Measurements from ENCODE around the gene UNC5A.

UNC5A gene

DNA sequence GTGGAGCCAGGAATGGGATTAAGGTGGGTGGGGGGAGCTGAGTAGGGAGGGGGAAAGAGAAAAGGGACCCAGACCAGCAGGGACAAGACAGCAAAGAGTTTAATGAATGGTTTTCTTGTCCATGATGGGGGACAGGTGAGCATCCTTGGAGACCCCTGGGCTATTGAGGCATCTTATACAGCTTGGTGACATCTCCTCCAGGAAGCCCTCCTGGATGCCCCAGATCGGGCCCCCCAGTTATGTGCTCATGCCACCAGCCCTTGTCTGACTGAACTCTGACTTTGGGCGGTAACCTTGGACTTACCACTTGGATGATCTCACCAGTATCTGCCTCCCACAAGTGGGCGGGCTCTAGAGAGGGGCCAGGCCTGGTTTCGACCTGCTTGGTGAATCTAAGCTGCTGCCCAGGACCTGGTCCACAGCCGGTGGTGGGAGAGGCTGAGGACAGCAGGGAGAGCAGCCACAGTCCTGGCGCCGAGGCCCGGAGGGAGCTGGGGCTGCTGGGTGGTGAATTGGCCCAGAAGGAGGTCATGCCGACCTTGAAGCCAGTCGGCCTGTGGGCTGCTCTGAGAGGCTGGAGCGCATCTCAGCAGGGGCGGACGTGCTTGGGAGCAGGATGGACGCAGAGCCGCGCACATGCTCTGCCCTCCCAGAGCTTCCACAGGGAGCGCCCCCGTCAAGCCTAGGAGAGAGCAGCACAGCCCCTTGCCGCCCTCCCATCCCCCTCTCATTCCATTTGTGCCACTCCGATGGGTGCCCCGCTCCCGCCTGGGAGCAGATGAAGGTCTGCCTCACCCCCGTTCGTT, 36.2 kb downstream of the UNC5A start:
- no peak for DNase-seq (ENCODE audit: low read depth)

DNA sequence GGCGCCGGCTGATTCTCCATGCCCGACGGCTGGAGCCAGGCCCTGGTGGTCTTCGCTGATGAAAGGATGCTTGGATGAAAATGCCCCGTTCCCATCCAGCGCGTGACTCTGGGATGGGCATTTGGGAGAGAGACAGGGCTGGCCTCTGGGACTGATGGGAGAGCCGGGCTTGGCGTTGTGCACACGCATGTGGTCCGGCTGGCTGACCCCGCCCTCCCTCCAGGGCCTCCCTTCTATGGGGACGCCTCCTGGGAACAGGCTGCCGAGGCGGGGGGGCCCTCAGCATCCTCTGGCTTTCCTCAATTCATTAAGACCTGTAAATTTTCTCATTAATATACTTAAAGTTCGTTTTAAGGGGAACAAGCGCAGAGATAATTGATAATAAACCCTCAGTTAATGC, 36.8 kb downstream of the UNC5A start:
- no peak for DNase-seq (ENCODE audit: low read depth)

DNA sequence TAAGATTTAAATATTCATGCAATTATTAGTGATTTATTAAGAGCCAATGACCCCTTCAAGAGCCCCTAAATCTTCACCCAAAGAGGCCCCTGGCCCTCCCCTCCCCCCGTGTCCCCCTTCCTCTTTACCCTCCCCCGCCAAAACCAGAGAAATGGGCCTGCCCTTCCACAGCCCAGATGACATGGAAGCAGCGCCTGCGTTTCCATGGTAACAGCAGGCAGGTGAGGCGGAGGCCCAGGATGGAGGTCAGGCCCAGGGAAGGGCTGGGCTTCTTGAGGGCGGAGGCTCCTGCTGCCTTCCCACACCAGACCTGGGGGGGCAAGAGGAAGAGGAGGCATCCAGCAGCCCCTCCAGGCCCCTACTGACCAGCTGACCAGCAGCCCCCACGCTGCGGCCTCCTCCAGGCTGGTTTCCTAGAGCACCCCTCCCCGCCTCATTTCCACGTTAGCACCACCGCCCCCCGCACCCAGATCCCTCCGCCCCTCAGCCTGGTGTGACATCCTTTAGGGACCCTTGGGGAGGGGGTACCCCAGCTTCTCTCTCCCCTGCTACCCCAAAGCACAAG, 37.4 kb downstream of the UNC5A start:
- DNase-seq (ENCODE audit: low read depth): no peak

DNA sequence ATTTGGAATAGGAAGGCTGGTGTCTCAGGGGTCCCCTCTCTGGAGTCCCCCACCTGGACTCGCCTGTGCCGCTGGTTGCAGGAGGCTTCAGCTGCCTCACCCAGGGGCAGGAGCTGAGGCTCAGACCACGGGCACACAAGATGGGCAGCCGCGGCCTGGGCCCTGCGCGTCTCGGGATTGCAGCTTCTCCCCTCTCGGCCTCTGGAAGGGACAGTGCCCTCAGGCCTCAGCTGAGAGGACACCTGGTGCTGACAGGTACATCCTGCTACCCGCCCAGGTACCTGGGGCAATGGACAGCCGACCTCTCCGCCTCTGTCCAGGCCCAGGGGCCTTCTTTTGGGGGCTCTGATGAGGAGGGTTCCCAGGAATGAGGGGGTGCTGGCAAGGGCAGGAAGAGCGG, 38.3 kb downstream of the UNC5A start:
- DNase-seq (ENCODE audit: low read depth): no peak

DNA sequence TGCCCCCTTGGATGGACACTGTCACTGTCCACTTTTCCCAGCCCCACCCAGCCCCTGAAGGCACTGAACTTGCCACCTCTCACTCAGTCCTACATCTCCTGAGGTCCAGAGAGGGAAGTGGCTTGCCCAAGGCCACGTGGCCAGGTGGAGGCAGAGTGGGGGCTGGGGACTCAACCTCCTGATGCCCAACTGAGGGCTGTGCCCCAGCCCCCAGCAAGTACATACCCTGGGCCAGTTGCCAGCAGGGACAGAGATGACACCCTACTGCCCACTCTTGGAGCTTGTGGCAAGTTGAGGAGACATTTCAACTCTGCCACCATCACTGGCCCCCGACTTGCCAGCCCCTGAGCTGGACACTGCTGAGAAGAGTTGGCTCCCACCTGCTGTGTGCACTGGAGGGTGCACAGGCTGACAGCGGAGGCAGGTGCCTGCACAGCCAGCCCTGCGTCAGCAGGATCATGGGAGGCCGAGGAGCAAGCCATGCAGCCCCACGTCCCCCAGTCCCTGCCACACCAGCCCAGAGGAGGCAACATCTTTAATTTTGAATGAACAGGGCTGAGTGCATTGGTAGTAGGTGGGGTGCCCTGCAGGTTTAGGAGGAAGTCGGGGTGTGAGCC, 39.4 kb downstream of the UNC5A start:
- no peak for DNase-seq (ENCODE audit: low read depth)

DNA sequence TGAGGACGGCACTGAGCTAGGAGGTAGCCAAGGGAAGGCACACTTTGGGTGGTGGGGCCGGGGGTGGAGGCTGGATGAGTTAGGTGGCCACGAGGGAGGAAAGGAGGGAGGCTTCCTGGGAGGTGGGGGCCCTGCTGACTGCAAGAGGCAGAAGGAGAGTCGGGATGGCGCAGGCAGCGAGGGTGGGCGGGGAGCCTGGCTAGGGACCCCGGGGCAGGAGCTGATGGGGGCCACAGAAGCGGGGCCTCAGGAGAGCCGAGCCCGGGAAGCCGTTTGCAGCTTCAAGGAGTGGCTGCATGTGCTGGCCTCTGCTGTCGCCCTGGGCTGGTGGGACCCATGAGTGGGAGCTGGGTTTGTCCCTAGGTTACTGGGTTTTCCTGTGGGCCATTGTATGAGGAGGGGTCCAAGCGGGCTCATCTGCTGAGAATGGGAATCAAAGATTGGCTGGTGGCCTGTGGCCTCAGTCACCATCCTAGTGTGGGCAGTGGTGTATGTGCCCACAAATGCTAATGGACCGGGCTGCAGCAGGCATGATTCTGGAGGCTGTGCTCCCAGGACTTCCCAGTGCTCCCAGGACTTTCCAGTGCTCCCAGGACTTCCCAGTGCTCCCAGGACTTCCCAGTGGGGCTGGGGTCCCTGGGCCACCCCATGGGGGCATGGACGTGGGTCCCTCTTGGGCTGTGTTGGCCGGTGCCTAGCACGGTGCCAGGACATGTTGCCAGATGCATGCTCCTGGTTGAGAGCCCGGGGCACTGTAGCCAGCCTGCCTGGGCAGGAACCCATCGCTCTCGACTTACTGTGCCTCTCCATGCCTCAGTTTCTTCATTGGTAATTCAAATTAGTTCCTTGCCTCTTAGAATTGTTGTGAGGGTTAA, 40.2 kb downstream of the UNC5A start:
- no peak for DNase-seq (ENCODE audit: low read depth)

DNA sequence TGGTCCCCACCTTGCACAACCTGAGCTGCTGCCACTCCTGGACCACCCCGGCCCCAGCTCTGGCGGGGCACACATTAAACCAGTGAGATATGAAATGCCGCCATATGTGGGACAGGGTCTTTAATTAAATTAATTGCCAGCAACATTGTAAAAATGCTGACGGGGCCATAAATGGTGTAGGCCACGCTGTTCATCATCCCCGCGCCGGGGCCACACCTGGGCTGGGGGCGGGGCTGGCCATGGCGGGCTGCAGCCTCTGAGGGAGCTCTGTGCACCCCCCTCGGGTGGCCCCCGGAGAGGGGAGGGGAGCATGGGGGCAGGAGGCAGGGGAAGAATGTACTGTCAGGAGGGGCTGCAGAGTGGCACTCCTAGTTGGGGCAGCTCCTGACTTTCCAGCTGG, 41.0 kb downstream of the UNC5A start:
- no peak for DNase-seq (ENCODE audit: low read depth)

DNA sequence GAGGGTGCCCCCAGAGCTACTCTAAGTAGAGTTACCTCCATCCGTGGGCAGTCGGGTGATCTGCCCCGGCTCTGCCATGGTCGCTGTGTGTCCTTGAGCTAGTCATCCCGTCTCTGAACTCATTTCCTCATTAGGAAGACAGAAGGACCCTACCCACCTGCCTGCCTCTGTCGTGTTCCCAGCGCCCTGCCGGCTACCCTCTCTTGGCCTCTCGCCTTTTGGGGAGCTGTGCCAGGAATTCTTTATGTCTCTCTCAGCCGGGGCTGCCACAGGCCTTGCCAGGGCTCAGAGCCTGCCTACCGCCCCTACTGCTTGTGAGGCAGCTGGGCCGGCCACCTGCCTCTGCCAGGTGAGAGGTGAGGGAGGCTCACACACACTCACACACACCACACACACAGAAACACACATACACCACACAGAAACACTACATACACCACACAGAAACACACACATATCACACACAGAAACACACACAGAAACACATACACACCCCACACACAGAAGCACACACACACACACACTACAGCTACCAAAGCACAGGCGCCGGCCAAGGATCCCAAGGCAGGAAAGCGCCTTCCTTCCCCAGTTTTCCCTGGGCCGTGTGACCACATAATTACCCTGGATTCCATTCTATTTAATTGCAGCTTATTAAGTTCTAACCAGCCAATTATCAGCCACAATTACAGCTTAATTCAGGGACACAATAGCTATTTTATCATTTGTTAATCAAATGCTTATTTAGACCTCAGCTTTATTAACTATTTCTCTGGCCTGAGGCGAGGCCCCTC, 41.7 kb downstream of the UNC5A start:
- no peak for DNase-seq (ENCODE audit: low read depth)

DNA sequence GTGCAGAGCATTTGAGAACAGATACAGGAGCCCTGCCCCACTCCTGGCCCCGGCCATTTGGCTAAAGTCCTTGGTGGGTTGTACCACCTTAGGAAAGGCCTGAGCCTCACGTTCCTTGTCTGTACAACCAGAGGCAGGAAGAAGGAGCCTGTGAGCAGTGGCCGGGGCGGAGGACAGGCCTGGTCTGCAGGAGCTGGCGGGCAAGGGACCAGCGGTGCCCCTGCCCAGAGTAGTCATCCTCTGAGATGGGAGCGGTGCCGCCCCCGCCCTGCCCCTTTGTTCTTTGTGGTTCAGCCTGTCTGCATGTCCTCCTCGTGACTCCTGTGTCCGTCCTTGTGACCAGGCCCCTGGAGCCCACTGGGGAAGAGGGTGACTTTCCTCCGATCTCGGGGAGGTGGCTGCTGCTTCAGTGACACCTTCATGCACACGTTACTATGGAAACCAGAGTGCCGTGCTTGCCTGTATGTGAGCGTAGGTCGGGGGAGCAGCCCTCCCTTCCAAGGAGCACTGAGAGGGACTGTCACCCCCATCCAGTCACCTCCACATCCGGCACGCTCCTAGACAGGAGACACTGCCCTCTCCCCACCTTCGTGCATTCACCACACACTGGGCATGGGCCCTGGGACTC, 42.9 kb downstream of the UNC5A start:
- DNase-seq (ENCODE audit: low read depth): no peak

DNA sequence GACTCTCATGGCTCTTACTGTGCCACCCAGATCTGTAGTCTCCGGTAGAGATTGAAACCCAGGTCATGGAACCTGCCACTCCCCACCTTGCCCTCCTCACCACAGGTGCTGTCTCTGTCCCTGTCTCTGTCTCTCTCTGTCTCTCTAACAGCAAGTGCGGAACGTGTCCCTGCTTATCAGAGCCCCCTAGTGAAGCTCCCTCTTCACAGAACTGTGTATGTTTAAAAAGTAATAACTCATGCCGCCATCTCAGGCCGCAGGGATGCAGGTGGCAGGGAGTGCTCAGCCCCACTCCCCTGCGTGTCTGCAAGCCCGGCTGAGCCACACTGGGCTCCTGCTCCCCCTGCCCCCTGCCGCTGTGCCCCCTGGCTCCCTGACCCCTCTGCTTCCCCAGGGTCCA, 43.8 kb downstream of the UNC5A start:
- DNase-seq (ENCODE audit: low read depth): no peak

DNA sequence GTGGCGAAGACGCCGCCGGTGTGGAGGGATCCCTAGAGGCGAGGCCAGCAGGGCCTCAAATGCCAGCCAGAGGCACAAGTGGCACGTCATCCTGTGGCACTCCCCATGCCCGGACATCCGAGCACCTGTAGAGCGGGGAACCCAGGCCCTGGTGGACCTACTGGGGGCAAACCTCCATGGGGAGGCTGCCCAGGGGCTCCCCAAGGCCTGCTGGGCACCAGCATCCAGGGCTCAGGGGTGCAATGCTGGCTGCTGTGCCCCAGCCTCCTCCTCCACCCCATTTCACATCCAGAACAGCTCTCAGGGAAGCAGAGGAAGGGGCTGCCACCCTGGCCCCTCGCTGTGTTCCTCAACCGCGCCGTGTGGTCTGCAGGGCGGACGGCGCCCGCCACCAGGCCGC, 45.2 kb downstream of the UNC5A start:
- no peak for DNase-seq (ENCODE audit: low read depth)

DNA sequence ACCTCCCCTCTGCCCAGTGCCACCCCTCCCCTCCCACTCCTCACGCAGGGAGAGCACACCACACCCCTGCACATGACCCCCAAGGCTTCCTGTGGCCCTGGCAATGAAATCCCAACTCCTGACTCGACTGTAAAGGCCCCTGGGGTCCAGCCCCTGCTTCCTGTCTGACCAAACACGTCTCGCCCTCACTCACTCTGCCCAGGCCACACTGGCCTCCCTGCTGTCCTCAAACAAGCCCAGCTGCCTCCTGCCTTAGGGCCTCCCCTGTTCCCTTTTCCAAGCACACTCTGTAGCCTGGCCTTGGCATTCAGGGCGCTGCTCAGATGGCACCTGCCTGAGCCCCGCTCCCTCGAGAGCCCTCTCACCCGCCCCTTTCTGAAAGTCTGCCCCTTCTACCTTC, 46.4 kb downstream of the UNC5A start:
- DNase-seq (ENCODE audit: low read depth): no peak

DNA sequence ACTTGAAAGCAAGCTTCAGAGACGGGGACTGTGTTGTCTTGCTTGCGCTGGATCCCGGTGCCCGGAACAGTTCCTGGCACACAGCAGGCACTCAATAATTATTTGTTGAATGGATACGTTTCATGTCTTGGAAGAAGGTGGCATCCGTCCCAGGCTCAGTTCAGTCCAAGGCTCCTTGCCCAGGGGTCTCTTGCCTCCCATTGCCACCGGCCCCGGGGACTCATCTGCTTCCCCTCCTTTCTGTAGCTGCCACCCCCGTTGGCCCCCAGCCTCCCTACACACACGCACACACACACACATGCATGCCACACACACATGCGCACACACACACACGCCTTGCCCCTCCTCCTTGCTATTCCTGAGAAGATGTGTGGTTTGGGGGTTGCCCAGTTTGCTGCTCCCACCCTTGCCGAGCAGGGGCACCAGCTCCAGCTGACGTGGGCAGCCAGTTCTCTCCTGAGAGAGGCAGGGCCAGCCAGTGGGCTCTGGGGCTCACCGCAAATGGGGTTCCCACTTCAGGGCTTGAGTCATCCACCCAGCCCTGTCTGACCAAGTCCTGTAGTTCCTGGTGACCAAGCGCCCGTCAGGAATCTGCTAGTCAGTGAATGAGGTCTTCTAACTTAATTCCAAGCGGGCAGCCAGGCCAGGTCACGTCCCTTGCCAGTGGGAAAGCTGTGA, 47.0 kb downstream of the UNC5A start:
- DNase-seq (ENCODE audit: low read depth): no peak

DNA sequence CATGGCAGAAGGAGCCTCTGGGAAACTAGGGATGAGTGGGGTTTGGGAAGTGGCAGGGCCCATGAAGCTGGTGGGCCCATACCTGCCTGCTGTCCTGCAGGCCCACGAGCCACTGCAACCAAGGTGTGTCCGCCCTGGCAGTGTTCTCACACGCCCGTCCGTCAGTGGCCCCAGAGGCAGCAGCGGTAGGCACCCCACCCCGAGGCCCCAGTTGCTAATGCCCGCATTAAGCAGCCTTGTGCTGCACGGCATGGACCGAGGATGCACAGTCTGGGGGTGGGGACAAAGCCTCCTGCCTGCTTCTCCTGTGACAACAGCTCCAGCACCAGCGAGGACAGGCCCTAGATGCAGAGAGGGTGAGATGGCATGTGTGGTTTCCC, 47.5 kb downstream of the UNC5A start:
- no peak for DNase-seq (ENCODE audit: low read depth)

DNA sequence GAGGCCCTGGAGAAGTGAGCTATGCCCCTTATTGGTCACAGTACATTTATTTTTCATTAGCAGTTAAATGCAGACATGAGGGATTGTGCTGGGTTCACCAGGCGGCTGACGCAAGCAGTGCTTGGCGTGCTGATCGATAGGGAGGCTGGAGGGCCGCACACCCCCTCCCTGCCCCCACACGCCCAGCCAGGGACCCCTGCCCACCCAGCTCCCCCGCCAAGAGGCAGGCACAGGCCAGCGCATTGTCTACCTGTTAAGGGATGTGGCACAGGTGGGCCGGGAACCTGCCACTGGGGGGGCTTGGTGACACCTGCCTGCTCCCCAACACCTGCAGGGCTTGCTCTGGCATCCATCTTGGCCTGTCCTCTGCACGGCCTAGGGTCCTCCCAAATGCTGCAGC, 49.6 kb downstream of the UNC5A start:
- no peak for DNase-seq (ENCODE audit: low read depth)

DNA sequence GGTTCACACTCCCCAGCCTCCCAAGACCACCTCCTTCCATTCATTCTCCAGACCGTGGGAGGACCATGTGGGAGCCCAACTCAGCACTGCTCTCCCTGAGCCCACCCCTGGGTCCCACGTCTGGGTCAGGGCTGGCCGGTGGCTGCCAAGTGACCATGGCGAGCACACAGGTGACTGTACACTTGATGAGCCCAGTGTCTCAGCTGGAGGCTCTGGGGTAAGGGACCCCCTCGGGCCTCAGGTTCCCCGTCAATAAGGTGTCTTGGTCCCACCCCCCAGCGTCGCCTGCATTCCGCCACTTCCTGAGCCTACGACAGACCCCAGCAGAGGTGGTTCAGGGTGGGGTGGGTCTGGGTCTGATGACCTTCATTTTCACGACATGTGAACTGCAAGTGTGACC, 50.0 kb downstream of the UNC5A start:
- DNase-seq (ENCODE audit: low read depth): no peak

DNA sequence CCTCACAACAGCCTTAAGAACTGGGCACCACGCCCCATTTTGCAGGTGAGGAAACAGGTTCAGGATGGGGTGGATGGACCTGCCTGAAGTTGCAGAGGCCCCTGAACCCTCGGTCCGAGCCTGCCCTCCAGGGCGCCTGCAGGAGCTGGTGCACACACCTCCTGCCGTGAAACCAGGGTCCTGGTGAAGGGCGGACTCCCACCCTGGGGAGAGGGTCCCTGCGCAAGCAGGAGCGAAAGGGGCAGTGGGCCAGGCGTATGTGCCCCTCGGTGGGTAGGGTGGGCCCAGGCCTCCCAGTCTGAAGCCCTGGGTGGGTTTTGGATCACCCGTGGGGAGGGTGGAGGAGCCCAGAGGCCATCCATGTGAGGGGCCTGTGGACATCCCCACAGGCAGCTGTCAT, 50.9 kb downstream of the UNC5A start:
- no peak for DNase-seq (ENCODE audit: low read depth)

DNA sequence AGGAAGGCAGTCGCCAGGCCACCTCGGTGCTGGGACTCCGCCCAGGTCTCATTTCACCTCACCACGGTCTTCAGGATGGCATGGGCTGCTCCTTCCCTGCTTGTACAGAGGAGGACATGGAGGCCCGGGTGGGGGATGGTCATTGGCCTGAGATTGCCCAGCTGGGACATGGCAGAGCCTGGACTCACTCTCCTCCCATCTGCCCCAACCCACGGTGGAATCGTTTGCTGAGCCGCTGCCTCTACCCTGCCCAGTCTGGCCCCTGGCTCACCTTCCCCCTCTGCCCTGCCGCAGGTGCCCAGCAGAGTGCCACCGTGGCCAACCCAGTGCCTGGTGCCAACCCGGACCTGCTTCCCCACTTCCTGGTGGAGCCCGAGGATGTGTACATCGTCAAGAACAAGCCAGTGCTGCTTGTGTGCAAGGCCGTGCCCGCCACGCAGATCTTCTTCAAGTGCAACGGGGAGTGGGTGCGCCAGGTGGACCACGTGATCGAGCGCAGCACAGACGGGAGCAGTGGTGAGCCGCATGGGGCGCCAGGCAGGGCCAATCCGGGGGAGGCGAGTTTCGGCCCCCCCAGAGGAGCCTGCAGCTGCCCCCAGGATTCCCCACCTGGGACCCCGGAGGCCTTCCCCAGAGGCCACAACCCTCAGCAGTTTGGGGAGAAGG, 52.1 kb downstream of the UNC5A start:
- no peak for DNase-seq (ENCODE audit: low read depth)

DNA sequence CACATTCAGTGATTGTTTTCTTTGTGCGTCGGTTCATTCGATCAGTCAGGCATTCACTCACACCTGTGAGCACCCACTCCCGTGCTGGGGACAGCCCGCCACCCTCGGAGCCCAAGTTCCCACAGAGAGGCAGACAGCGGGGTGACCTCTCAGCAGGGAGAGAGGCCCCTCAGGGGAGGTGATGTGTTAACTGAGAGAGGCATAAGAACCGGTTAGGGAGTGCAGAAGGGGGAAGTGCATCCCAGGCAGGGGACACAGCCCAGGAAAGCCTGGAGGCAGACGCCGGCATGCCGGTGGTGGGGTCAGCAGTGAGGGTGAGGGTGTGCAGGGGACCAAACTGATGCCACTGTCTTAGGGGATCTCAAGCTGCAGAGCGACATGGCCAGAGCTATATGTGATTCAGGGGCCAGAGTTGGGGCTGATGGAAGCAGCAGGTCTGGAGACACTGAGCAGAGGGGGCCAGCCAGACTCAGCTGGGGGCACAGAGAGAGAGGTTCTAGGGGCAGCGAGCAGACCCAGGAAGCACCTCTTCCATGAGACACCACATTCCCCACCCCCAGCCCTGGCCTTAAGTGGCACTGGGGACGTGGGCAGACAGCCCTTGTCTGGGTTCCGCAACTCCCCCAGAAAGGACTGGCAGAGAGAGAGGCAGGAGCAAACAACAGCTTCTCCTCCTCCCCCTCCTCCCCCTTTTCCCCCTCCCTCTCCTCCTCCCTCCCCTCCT, 52.8 kb downstream of the UNC5A start:
- no peak for DNase-seq (ENCODE audit: low read depth)

DNA sequence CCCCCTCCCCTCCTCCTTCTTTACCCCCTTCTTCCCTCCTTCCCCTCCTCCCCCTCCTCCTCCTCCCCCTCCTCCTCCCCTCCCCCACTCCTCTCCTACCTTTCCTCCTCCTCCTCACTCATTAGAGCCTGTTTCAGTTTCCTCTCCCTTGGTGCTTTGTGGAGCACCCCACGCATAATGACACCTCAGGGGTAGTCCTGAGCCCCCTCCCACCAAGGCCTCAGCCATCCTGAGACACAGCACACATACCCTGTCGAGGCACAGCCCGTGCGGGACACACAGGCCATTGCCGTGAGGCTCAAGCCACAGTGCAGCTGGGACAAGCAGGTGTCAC, 53.4 kb downstream of the UNC5A start:
- no peak for DNase-seq (ENCODE audit: low read depth)
